ENCODE measurements around the gene CNGA1.

DNA sequence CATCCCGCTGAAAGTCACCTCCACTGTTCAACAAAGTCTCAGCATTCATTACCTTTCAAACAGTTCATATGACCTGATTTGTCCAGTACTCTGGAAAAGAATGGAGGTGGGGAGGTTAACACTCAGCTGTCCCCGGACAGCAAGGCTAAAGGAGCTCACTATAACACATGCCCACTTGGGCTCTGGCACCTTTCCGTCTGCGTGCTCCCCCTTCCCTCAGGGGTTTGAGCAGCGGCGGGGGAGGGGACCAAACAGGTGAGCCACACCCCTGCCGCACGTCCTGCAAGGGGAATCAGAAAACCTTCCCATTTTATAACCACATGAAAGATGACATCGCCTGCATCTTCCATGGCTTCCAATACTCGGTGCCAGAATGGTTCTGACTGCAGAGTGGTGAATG is 62.2 kb downstream of the CNGA1 start:
- TF ChIP-seq CTCF (IDR thresholded peaks at IDR 0.05): no peak
- TF ChIP-seq EP300 (IDR thresholded peaks at IDR 0.05): no peak
- TF ChIP-seq POLR2A (IDR thresholded peaks at IDR 0.05): no peak

Measured in sigmoid colon (tissue), 4 donors.